Measurements from ENCODE around the gene SLC39A5. TPM values are rescaled to one million over a fixed set of nuclear protein-coding genes. Genes with fewer than 3 reads are reported as not detected.
A peak's percentile ranks its signal among the peaks of the same experiment; 100 is the strongest.
"Not testable (repeated sequence)": the region's sequence is repeated elsewhere in the genome, so short reads cannot be mapped to it uniquely, and the experiment has no call there.

The SLC39A5 gene
- total RNA-seq, 1 donor from 2014 or later: not detected

DNA sequence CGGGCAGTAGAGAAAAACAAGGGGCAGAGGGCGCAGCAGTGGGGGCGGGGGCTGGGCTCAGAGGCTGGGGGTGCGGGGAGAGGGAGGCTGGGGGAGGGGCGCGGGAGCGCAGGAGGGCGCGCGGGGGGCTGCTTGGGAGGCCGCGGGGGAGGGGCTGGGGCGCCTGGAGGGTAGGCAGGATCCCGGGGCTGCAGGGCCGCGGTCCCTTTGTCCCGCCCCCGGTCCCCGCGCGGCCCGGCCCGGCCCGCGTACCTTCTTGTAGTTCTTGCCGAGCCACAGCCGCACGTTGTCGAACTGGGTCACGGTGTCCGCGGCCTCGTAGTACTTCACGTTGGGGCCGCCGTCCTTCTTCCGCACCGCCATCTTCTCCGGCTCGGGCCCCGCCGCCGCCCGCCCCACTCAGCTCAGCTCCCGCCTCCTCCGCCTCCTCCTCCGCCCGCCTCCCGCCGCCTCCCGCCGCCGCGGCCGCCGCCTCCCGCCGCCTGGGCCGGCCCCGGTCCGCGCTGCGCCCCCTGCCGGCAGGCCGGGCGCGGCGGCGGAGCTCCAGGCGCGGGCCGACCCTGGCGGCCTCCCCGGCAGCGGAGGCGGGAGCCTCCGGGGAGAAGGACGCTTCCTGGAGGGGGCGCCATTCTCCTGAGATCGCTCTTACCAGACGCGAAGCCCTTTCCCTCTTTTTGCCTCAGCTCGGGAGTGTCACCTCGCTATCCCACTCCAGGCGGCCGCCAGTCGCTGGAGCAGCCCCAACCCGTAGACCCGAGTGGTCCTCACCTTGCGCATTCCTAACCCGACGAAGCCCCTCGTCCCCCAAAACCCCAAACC, 40.5 kb upstream of the SLC39A5 start, which contains the start of gene SMARCC2:
Gene SMARCC2, minus strand, starts transcription at position 385 of the 819 bp plus-strand sequence. Its CDS starts 22 bp downstream, at position 363.
- Histone ChIP-seq H3K4me1 (peaks cover 28% of the 10 kb centered on the region), H3K27me3 (no peaks in the 10 kb centered on the region), H3K4me3 (peak within 1 kb of the TSS; percentile 80 to 93), H3K9me3 (no peaks in the 10 kb centered on the region), H3K27ac (peak within 1 kb of the TSS; percentile 94), H3K36me3 (peaks cover 0 to 18% of the 10 kb centered on the region in 2 donors)
- peak in 1 of 2 donors; percentile 93 for DNase-seq (ENCODE audit: extremely low spot score in 2 of 2)
- TF ChIP-seq, protein P1, sequence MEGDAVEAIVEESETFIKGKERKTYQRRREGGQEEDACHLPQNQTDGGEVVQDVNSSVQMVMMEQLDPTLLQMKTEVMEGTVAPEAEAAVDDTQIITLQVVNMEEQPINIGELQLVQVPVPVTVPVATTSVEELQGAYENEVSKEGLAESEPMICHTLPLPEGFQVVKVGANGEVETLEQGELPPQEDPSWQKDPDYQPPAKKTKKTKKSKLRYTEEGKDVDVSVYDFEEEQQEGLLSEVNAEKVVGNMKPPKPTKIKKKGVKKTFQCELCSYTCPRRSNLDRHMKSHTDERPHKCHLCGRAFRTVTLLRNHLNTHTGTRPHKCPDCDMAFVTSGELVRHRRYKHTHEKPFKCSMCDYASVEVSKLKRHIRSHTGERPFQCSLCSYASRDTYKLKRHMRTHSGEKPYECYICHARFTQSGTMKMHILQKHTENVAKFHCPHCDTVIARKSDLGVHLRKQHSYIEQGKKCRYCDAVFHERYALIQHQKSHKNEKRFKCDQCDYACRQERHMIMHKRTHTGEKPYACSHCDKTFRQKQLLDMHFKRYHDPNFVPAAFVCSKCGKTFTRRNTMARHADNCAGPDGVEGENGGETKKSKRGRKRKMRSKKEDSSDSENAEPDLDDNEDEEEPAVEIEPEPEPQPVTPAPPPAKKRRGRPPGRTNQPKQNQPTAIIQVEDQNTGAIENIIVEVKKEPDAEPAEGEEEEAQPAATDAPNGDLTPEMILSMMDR (IDR thresholded peaks at IDR 0.05): peak; percentile 5 to 58 (median 11)
- peak in 1 of 2 donors; percentile 57 for TF ChIP-seq POLR2AphosphoS5 (IDR thresholded peaks at IDR 0.05; ENCODE audit: insufficient read depth in 1 of 2, low read depth in 1 of 2)
- no peak for TF ChIP-seq POLR2A (IDR thresholded peaks at IDR 0.05)
- intact Hi-C loops (cut with DNase I): loop anchor here (2.0 kb wide), 1 partner anchor 71 kb away; the partner anchor contains the start of gene ZC3H10

DNA sequence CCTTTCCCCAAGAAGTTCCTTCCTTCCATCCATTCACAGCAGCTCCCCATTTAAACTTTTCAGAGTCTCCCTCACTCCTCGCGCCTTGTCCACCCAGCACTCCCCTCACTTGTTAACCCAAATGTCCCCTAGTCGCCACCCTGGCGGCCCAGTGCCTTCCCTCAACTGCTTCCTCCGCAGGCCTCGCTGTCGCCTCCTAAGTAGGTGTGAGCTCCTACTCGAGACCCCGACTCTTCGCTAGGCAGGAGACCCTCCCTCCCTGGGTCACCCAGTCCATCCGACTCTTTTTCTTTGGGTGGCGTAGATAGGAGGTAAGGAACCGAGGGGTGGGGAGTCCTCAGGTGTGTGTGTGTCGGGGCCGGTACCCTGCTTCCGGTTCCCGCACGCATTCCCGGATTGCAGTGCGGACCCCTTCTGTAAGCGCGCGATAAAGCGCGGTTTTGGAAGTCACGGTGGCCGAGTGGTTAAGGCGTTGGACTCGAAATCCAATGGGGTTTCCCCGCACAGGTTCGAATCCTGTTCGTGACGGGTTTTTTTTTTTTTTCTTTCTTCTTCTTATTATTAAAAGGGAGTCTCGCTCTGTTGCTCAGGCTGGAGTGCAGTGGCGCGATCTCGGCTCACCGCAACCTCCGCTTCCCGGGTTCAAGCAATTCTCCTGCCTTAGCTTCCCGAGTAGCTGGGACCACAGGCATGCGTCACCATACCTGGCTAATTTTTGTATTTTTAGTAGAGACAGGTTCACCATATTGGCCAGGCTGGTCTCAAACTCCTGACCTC, 39.7 kb upstream of the SLC39A5 start:
- Histone ChIP-seq H3K4me3 (peak overlapping the region; percentile 80 to 93), H3K4me1 (peaks cover 28% of the 10 kb centered on the region), H3K9me3 (no peaks in the 10 kb centered on the region), H3K36me3 (peaks cover 0 to 10% of the 10 kb centered on the region in 2 donors), H3K27ac (peak overlapping the region; percentile 94), H3K27me3 (no peaks in the 10 kb centered on the region)
- TF ChIP-seq POLR2AphosphoS5 (IDR thresholded peaks at IDR 0.05; ENCODE audit: insufficient read depth in 1 of 2, low read depth in 1 of 2) (peak; percentile 55 to 68), POLR2A (IDR thresholded peaks at IDR 0.05) (no peak)
- peak in 1 of 2 donors; percentile 94 for DNase-seq (ENCODE audit: extremely low spot score in 2 of 2)
- intact Hi-C loops (cut with DNase I): loop anchor here (2.0 kb wide), 1 partner anchor 71 kb away; the partner anchor contains the start of gene ZC3H10

GRCh38 chr12:56190695-56191155, 39.1 kb upstream of the SLC39A5 start:
- H3K27ac ChIP-seq: peak overlapping the region; percentile 94
- TF ChIP-seq, protein P1 (IDR thresholded peaks at IDR 0.05): no peak
- no peak for TF ChIP-seq POLR2AphosphoS5 (IDR thresholded peaks at IDR 0.05; ENCODE audit: insufficient read depth in 1 of 2, low read depth in 1 of 2)
- no peak for TF ChIP-seq POLR2A (IDR thresholded peaks at IDR 0.05)
- intact Hi-C loops (cut with DNase I): no loop called here
- peaks cover 0 to 4% of the 10 kb centered on the region in 2 donors for H3K36me3 ChIP-seq
- H3K4me1 ChIP-seq: peaks cover 28% of the 10 kb centered on the region
- DNase-seq (ENCODE audit: extremely low spot score in 2 of 2): no peak
- no peaks in the 10 kb centered on the region for H3K27me3 ChIP-seq
- peak overlapping the region; percentile 80 to 93 for H3K4me3 ChIP-seq
- H3K9me3 ChIP-seq: no peaks in the 10 kb centered on the region

DNA sequence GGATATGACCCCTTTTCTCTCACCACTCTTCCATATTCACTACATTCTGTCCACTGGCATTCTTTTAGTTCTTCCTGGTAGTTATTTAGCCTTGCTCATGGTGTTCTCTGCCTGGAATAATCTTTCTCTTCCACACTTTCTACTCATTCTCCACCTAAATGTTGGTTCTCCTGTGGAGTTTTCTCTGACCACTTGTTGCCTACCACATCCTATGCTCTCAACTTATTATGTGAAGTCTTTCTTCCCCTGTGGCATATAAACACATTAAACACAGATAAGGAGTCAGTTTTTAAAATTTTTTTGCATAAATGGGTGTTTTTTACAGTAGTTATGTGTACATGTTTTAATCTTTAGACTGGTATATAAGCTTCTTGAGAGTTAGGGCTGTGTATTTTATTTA, 37.3 kb upstream of the SLC39A5 start:
- Histone ChIP-seq H3K36me3 (no peaks in the 10 kb centered on the region), H3K4me3 (no peak overlapping the region), H3K27ac (no peak overlapping the region), H3K9me3 (no peaks in the 10 kb centered on the region), H3K27me3 (no peaks in the 10 kb centered on the region), H3K4me1 (peaks cover 22% of the 10 kb centered on the region)
- DNase-seq (ENCODE audit: extremely low spot score in 2 of 2): no peak
- intact Hi-C loops (cut with DNase I): loop anchor here (2.0 kb wide), 1 partner anchor 32 kb away; the partner anchor contains the start of gene NABP2
- TF ChIP-seq, protein P1 (IDR thresholded peaks at IDR 0.05): no peak
- TF ChIP-seq POLR2AphosphoS5 (IDR thresholded peaks at IDR 0.05; ENCODE audit: insufficient read depth in 1 of 2, low read depth in 1 of 2) (no peak), POLR2A (IDR thresholded peaks at IDR 0.05) (no peak)

GRCh38 chr12:56193025-56193578, 36.7 kb upstream of the SLC39A5 start:
- no peak for DNase-seq (ENCODE audit: extremely low spot score in 2 of 2)
- no peak overlapping the region for H3K27ac ChIP-seq
- H3K4me3 ChIP-seq: no peak overlapping the region
- intact Hi-C loops (cut with DNase I): loop anchor here (2.0 kb wide), 1 partner anchor 32 kb away; the partner anchor contains the start of gene NABP2
- TF ChIP-seq POLR2AphosphoS5 (IDR thresholded peaks at IDR 0.05; ENCODE audit: insufficient read depth in 1 of 2, low read depth in 1 of 2): peak in 1 of 2 donors; percentile 85
- TF ChIP-seq, protein P1 (IDR thresholded peaks at IDR 0.05): peak; percentile 51 to 82 (median 51)
- TF ChIP-seq POLR2A (IDR thresholded peaks at IDR 0.05): no peak
- H3K9me3 ChIP-seq: no peaks in the 10 kb centered on the region
- peaks cover 16% of the 10 kb centered on the region for H3K4me1 ChIP-seq
- no peaks in the 10 kb centered on the region for H3K27me3 ChIP-seq
- no peaks in the 10 kb centered on the region for H3K36me3 ChIP-seq

- H3K27me3 ChIP-seq; H3K4me3 ChIP-seq; H3K9me3 ChIP-seq; H3K36me3 ChIP-seq; H3K27ac ChIP-seq; H3K4me1 ChIP-seq; intact Hi-C loops (cut with DNase I); DNase-seq (ENCODE audit: extremely low spot score in 2 of 2): not testable (repeated sequence)
Observed at GRCh38 chr12:56196818-56197550, 32.9 kb upstream of the SLC39A5 start.
